GM12878 (cell line): ENCODE results near the gene AMPD3. TPM values are rescaled to one million over a fixed set of nuclear protein-coding genes. Genes with fewer than 3 reads are reported as not detected.

Source experiments
- ATAC-seq: fragments of 200-7000 bp; cut with Tn5 transposase; 3 replicates; pipeline ENCODE4 v1.9.1; 2020; ENCODE audit warnings: mild to moderate bottlenecking, moderate library complexity
- BruUV-seq: library from RNA; stranded (reverse); fragments of 400-500 nt; replicated peaks from 2 replicates; lab custom pipeline; 2021; lab: Mats Ljungman, UMichigan
- CTCF ChIA-PET: fragments of 300-600 bp; sonication (Branson Sonifier 250); formaldehyde crosslinking; extraction: SDS; loops from one replicate; lab custom pipeline; 2021; ENCODE audit warnings: inconsistent platforms; lab: Yijun Ruan, JAX
- POLR2A ChIA-PET: fragments of 350-600 bp; formaldehyde crosslinking; extraction: SDS; loops from one replicate; lab custom pipeline; 2021; ENCODE audit warnings: inconsistent platforms; lab: Charles Lee
- RAD21 ChIA-PET: fragments of 300-600 bp; sonication (Branson Sonifier 250); formaldehyde crosslinking; loops from one replicate; lab custom pipeline; 2023; ENCODE audit warnings: antibody characterized with exemption; ENCODE audit not compliant: unreplicated experiment; lab: Charles Lee
- SMC1A ChIA-PET: fragments of 300-600 bp; sonication (Branson Sonifier 250); formaldehyde crosslinking; loops from one replicate; lab custom pipeline; 2023; ENCODE audit not compliant: unreplicated experiment, uncharacterized antibody; lab: Charles Lee
- DNase-seq: peaks from one replicate; pipeline ENCODE4 v3.0.0-alpha.2; 2011; ENCODE audit warnings: low read depth, low spot score
- FAIRE-seq: peaks from 3 replicates; lab custom pipeline; 2011; peaks lifted over from hg19 to GRCh38; lab: Jason Lieb, UNC
- H2AFZ ChIP-seq: 2 replicates; pipeline ENCODE4 v1.6.0; 2011; ENCODE audit warnings: low read depth, low read length, control low read depth; ENCODE audit not compliant: control insufficient read depth
- H3K27ac ChIP-seq: 2 replicates; pipeline ENCODE4 v1.5.1; 2011; ENCODE audit warnings: control low read depth; ENCODE audit not compliant: control insufficient read depth, insufficient read depth
- H3K27me3 ChIP-seq, 2 experiments: replicated peaks in 1 of 2; 2 replicates each; pipeline versions ENCODE4 v1.6.0 to v1.6.1; 2011; ENCODE audit warnings: low read length in 1 of 2; ENCODE audit not compliant: control insufficient read depth in 2 of 2, insufficient read depth in 2 of 2
- H3K36me3 ChIP-seq, 2 experiments: 2 replicates each; pipeline ENCODE4 v1.5.1; 2011; ENCODE audit warnings: low read length in 1 of 2; ENCODE audit not compliant: control insufficient read depth in 2 of 2, insufficient read depth in 2 of 2
- H3K4me1 ChIP-seq: 2 replicates; pipeline ENCODE4 v1.6.1; 2011; ENCODE audit warnings: mild to moderate bottlenecking, low read length, moderate library complexity, mixed read lengths; ENCODE audit not compliant: control insufficient read depth, insufficient read depth
- H3K4me2 ChIP-seq: 2 replicates; pipeline ENCODE4 v1.6.0; 2011; ENCODE audit warnings: control low read depth; ENCODE audit not compliant: control insufficient read depth, insufficient read depth
- H3K4me3 ChIP-seq: fragments of 200-600 bp; sonication (generic); 2 replicates; pipeline ENCODE4 v1.5.1; 2016
- H3K79me2 ChIP-seq: 2 replicates; pipeline ENCODE4 v1.6.0; 2011; ENCODE audit warnings: low read length; ENCODE audit not compliant: control insufficient read depth, insufficient read depth
- H3K9ac ChIP-seq: 2 replicates; pipeline ENCODE4 v1.8.0; 2011; ENCODE audit warnings: low read length, control low read depth, mixed read lengths; ENCODE audit not compliant: control insufficient read depth, insufficient read depth
- H3K9me3 ChIP-seq: replicated peaks from 3 replicates; pipeline ENCODE4 v1.5.1; 2011; ENCODE audit warnings: mild to moderate bottlenecking, low read length; ENCODE audit not compliant: control insufficient read depth, insufficient read depth
- H4K20me1 ChIP-seq: 2 replicates; pipeline ENCODE4 v1.6.0; 2011; ENCODE audit not compliant: control insufficient read depth, insufficient read depth
- ATF3 ChIP-seq: IDR thresholded peaks from 2 replicates; pipeline ENCODE4 v1.6.1; 2011; ENCODE audit warnings: low read depth, mild to moderate bottlenecking, low read length, moderate library complexity, borderline replicate concordance; ENCODE audit errors: extremely low read depth
- BACH1 ChIP-seq: fragments of 450-650 bp; IDR thresholded peaks from 2 replicates; pipeline ENCODE4 v1.6.1; 2017; ENCODE audit warnings: mild to moderate bottlenecking, borderline replicate concordance
- CHD4 ChIP-seq: fragments of 200-600 bp; sonication (generic); IDR thresholded peaks from 2 replicates; pipeline ENCODE4 v1.6.1; 2016; ENCODE audit warnings: mild to moderate bottlenecking
- HDAC6 ChIP-seq: fragments of 200-600 bp; sonication (generic); IDR thresholded peaks from one replicate; pipeline ENCODE4 v1.8.0; 2017; ENCODE audit warnings: antibody characterized with exemption; ENCODE audit not compliant: unreplicated experiment
- IKZF2 ChIP-seq, 2 experiments: fragments of 450-650 bp; IDR thresholded peaks; 2 replicates each; pipeline ENCODE4 v1.6.1; 2017; ENCODE audit warnings: mild to moderate bottlenecking in 2 of 2, moderate library complexity in 2 of 2
- JUNB ChIP-seq: IDR thresholded peaks from 2 replicates; pipeline ENCODE4 v1.6.1; 2016; ENCODE audit warnings: antibody characterized with exemption, mild to moderate bottlenecking
- PAX5 ChIP-seq: IDR thresholded peaks from 2 replicates; pipeline ENCODE4 v1.6.1; 2011; ENCODE audit warnings: low read depth, low read length, borderline replicate concordance
- RAD51 ChIP-seq: fragments of 450-650 bp; IDR thresholded peaks from 2 replicates; pipeline ENCODE4 v1.6.1; 2016; ENCODE audit warnings: moderate library complexity, mild to moderate bottlenecking, inconsistent platforms
- SIX5 ChIP-seq: IDR thresholded peaks from 2 replicates; pipeline ENCODE4 v1.6.1; 2011; ENCODE audit warnings: mild to moderate bottlenecking, low read depth, low read length, moderate library complexity; ENCODE audit not compliant: severe bottlenecking
- SMC3 ChIP-seq: IDR thresholded peaks from 2 replicates; pipeline ENCODE4 v1.6.1; 2011; ENCODE audit warnings: low read length, improper control_type of control experiment, borderline replicate concordance
- SREBF2 ChIP-seq: IDR thresholded peaks from 2 replicates; pipeline ENCODE4 v1.6.1; 2012; ENCODE audit warnings: mild to moderate bottlenecking, low read length
- ZNF384 ChIP-seq: IDR thresholded peaks from 2 replicates; pipeline ENCODE4 v1.6.1; 2012; ENCODE audit warnings: low read depth, mild to moderate bottlenecking, low read length, improper control_type of control experiment, borderline replicate concordance
- ZNF592 ChIP-seq: fragments of 450-650 bp; IDR thresholded peaks from 2 replicates; pipeline ENCODE4 v1.6.1; 2017; ENCODE audit warnings: mild to moderate bottlenecking, moderate library complexity
- ZNF622 ChIP-seq: fragments of 450-650 bp; IDR thresholded peaks from 2 replicates; pipeline ENCODE4 v1.6.1; 2017; ENCODE audit warnings: mild to moderate bottlenecking, inconsistent platforms
- ZNF687 ChIP-seq: fragments of 450-650 bp; IDR thresholded peaks from 2 replicates; pipeline ENCODE4 v1.6.1; 2017; ENCODE audit warnings: mild to moderate bottlenecking, moderate library complexity
- WGBS: methylation state at CpG from one replicate; pipeline ENCODE4 v1.1.6; 2016; ENCODE audit warnings: low lambda C conversion rate; ENCODE audit not compliant: insufficient replicate concordance, insufficient coverage; ENCODE audit errors: missing lambda C conversion rate; 5-methylcytosine and 5-hydroxymethylcytosine counted together
- in situ Hi-C: fragments of 300-500 bp; cut with MboI; formaldehyde crosslinking; loops from 9 replicates; pipeline ENCODE4 v1.14.3; 2018; ENCODE audit warnings: mixed read lengths
- intact Hi-C: fragments of 100-400 bp; cut with micrococcal nuclease; formaldehyde crosslinking; loops from one replicate; pipeline ENCODE4 v1.14.2; 2022; ENCODE audit not compliant: unreplicated experiment
- polyA plus RNA-seq, 11 experiments: library from polyadenylated mRNA; depleted of rRNA in 4 of 11; unstranded in 6 of 11; stranded (reverse) in 5 of 11; fragments of >200 nt; fragmentation: Nextera tagmentation in 4 of 11; fragmentation: Illumina TruSeq in 1 of 11; extraction: Ambion mirVana in 4 of 11; extraction: Trizol in 1 of 11; gene quantifications; 1 replicate in 1 of 11; 2 replicates in 10 of 11; pipeline versions ENCODE4 v1.2.1 to v1.2.3, GENCODE V29; 2011 to 2016; ENCODE audit warnings: inconsistent platforms in 2 of 11, missing spikeins in 2 of 11, low read depth in 1 of 11
- total RNA-seq, 4 experiments: library from RNA; depleted of rRNA in 3 of 4; stranded (reverse); fragments of >200 nt in 3 of 4; fragmentation: Illumina TruSeq in 1 of 4; extraction: Trizol in 1 of 4; gene quantifications; 2 replicates each; pipeline versions ENCODE4 v1.2.1 to v1.2.3, GENCODE V29; 2013 to 2021

AMPD3 gene
- total and polyA plus RNA-seq, 10 of the 15 experiments (the other 5 are each of a cell fraction or from before 2014, with no cell fraction given), result 5.6 to 28.6 (median 15.9) TPM

GRCh38 chr11:10410844-10411200 is 44.2 kb upstream of the AMPD3 start (continued):
- TF ChIP-seq IKZF2 (IDR thresholded peaks at IDR 0.05), result no peak
- no peak for TF ChIP-seq PAX5

GRCh38 chr11:10412266-10412665 is 42.8 kb upstream of the AMPD3 start:
- Histone ChIP-seq H3K36me3 (no peaks in the 10 kb centered on the region), H3K4me3 (no peak overlapping the region), H4K20me1 (no peaks in the 10 kb centered on the region; the same call in 1 of the 2 replicates), H3K9ac (no peak overlapping the region), H3K4me2 (no peak overlapping the region), H3K27me3 (no peaks in the 10 kb centered on the region; a peak in 1 of 4 replicates), H3K9me3 (no peaks in the 10 kb centered on the region), H3K4me1 (peaks cover 7% of the 10 kb centered on the region; the same call in 1 of the 2 replicates)
- 55% methylated on average over 3 of the region's 3 CpGs for WGBS
- POLR2A ChIA-PET, result interaction anchor here (0.6 kb wide), 1 partner anchor 220 kb away, joined by 5 read pairs; no protein-coding TSS in a partner anchor
- DNase-seq (no peak), ATAC-seq (no peak)
- in situ Hi-C loops, result no loop called here
- SMC1A ChIA-PET, result interaction anchor here (0.9 to 3.1 kb wide), 7 partner anchors 79 to 360 kb away, joined by 3 to 70 read pairs (median 3); no protein-coding TSS in a partner anchor
- no peak for TF ChIP-seq ZNF622
- TF ChIP-seq ATF3, result no peak
- no peak for TF ChIP-seq BACH1
- no peak for TF ChIP-seq SIX5
- no peak for TF ChIP-seq ZNF687
- no peak for TF ChIP-seq CHD4
- no peak for TF ChIP-seq HDAC6
- TF ChIP-seq SMC3, result no peak
- no peak for TF ChIP-seq SREBF2
- no peak for TF ChIP-seq ZNF384
- no peak for TF ChIP-seq ZNF592
- TF ChIP-seq JUNB, result no peak
- TF ChIP-seq RAD51, result no peak
- TF ChIP-seq, all 136 proteins: peak for 0
- RAD21 ChIA-PET, result interaction anchor here (1.1 to 3.2 kb wide), 3 partner anchors 16 to 323 kb away, joined by 3 to 18 read pairs (median 6); no protein-coding TSS in a partner anchor
- no peaks in the 10 kb centered on the region for H3K79me2 ChIP-seq
- intact Hi-C loops, result loop anchor here (2.0 kb wide), 1 partner anchor 129 kb away; the partner anchor contains the start of gene RNF141
- no TSS peak for BruUV-seq
- H3K27ac ChIP-seq, result no peak overlapping the region
- H2AFZ ChIP-seq, result no peak overlapping the region
- FAIRE-seq, result no peak
- CTCF ChIA-PET, result interaction anchor here (1.7 to 5.9 kb wide), 2 partner anchors 243 to 325 kb away, joined by 4 to 120 read pairs; no protein-coding TSS in a partner anchor
